Heart right ventricle (tissue), 16 donors: ENCODE measurements around the gene RUNDC3A. TPM values are rescaled to one million over a fixed set of nuclear protein-coding genes. Genes with fewer than 3 reads are reported as not detected.

Experiments
- ATAC-seq, 8 donors: fragments of 200-7000 bp; cut with Tn5 transposase; one replicate each; pipeline ENCODE4 v1.9.1; 2020; ENCODE audit warnings: mild to moderate bottlenecking in 8 of 8, moderate library complexity in 8 of 8, moderate number of reproducible peaks in 1 of 8
- DNase-seq, 2 donors: peaks; one replicate each; pipeline ENCODE4 v3.0.0-alpha.2; 2020
- H3K27ac ChIP-seq, 10 donors: fragments of 200-600 bp; sonication (generic) in 2 of 10; one replicate each; pipeline versions ENCODE4 v1.5.0 to v1.8.0; 2020 to 2022; ENCODE audit warnings: mild to moderate bottlenecking in 3 of 10
- H3K27me3 ChIP-seq, 7 donors: fragments of 200-600 bp; one replicate each; pipeline ENCODE4 v1.8.0; 2021 to 2022; ENCODE audit warnings: mild to moderate bottlenecking in 2 of 7
- H3K36me3 ChIP-seq, 9 donors: fragments of 200-600 bp; sonication (generic) in 1 of 9; one replicate each; pipeline versions ENCODE4 v1.5.0 to v1.8.0; 2020 to 2022; ENCODE audit warnings: mild to moderate bottlenecking in 2 of 9
- H3K4me1 ChIP-seq, 9 donors: fragments of 200-600 bp; sonication (generic) in 1 of 9; one replicate each; pipeline versions ENCODE4 v1.5.0 to v1.8.0; 2020 to 2022; ENCODE audit warnings: mild to moderate bottlenecking in 4 of 9
- H3K4me3 ChIP-seq, 10 donors: fragments of 200-600 bp; sonication (generic) in 2 of 10; one replicate each; pipeline versions ENCODE4 v1.5.0 to v1.8.0; 2020 to 2022; ENCODE audit warnings: mild to moderate bottlenecking in 7 of 10, moderate library complexity in 2 of 10
- H3K9me3 ChIP-seq, 11 donors: fragments of 200-600 bp in 10 of 11; sonication (generic) in 2 of 11; one replicate each; pipeline versions ENCODE4 v1.5.0 to v1.8.0; 2013 to 2022; ENCODE audit warnings: mild to moderate bottlenecking in 2 of 11, control low read depth in 1 of 11, moderate library complexity in 1 of 11
- WGBS, 2 donors: extraction: QIAGEN DNeasy Blood & Tissue Kit; methylation state at CpG; one replicate each; pipeline ENCODE4 v1.1.7; 2013; ENCODE audit warnings: inconsistent platforms in 1 of 2; 5-methylcytosine and 5-hydroxymethylcytosine counted together
- intact Hi-C, 10 donors: fragments of 100-400 bp; cut with DNase I; formaldehyde crosslinking; loops; one replicate each; pipeline versions ENCODE4 v1.11.1 to v1.14.2; 2022
- polyA plus RNA-seq, 2 donors: library from polyadenylated mRNA; stranded (reverse); fragments of 200-250 nt; gene quantifications; one replicate each; pipeline ENCODE4 v1.2.3, GENCODE V29; 2013
- total RNA-seq, 10 donors: library from RNA; stranded (reverse); fragmentation: NEBNext Ultra II Directional in 3 of 10; extraction: Animal tissue kit (Norgen Biotek cat#: 25700) in 3 of 10; gene quantifications; one replicate each; pipeline versions ENCODE4 v1.2.1 to v1.2.4, GENCODE V29; 2021 to 2023
- TF ChIP-seq, protein P1 (sequence below), 9 donors: fragments of 200-600 bp; sonication (generic) in 2 of 9; IDR thresholded peaks; one replicate each; pipeline versions ENCODE4 v1.5.0 to v1.8.0; 2021 to 2022; ENCODE audit warnings: antibody characterized with exemption in 9 of 9, mild to moderate bottlenecking in 5 of 9, moderate library complexity in 1 of 9
- donor health status: Arrhythmogenic right ventricular cardiomyopathy.
- donor health status: ischemic (EF 13 %, LVEDD 7.1; RV severe dilation, severe dysfunction).
- donor health status: healthy with polysubstance abuse.
- donor health status: DM: no; HTN: yes; CAD: no.
- donor health status: DM: no; HTN: no; CAD: no.
- donor health status: ischemic (EF 25% LVEDD 6.9; RV normal size, moderate dysfunction).
- donor health status: ischemic (EF 25% LVEDD 5.7; RV mildly dilated, moderate dysfunction).
- donor health status: healthy.
- donor health status: DM: yes; HTN: yes; CAD: no.
- donor health status: Ischemic cardiomyopathy.
- donor health status: ischemic (EF 35%, LVEDD 5.7; RV mildly dilated, moderate dysfunction).
- donor health status: nonischemic (EF 11% LVEDD 7.7; RV severe dilation, severe dysfunction).
- donor health status: DM: yes; HTN: yes; CAD: no.
- donor health status: PGD.
- donor health status: ischemic (EF 29% LVEDD 5.4; RV normal size, mild dysfunction).
- donor health status: nonischemic (EF 23%, LVEDD 6.1; RV moderate dilation, normal function).

Gene RUNDC3A
- total and polyA plus RNA-seq, 12 donors = 0.15 to 1.9 (median 0.54) TPM; not detected in 2

- Histone ChIP-seq H3K9me3 (no peaks in the 10 kb centered on the region), H3K27me3 (no peaks in the 10 kb centered on the region), H3K4me3 (no peak overlapping the region), H3K27ac (no peak overlapping the region), H3K36me3 (no peaks in the 10 kb centered on the region), H3K4me1 (no peaks in the 10 kb centered on the region)
- WGBS, 2 donors = 73 to 74% methylated on average over 11 of the region's 11 CpGs
- DNase-seq (no peak), ATAC-seq (no peak)
- intact Hi-C loops = no loop called here
- TF ChIP-seq, protein P1, sequence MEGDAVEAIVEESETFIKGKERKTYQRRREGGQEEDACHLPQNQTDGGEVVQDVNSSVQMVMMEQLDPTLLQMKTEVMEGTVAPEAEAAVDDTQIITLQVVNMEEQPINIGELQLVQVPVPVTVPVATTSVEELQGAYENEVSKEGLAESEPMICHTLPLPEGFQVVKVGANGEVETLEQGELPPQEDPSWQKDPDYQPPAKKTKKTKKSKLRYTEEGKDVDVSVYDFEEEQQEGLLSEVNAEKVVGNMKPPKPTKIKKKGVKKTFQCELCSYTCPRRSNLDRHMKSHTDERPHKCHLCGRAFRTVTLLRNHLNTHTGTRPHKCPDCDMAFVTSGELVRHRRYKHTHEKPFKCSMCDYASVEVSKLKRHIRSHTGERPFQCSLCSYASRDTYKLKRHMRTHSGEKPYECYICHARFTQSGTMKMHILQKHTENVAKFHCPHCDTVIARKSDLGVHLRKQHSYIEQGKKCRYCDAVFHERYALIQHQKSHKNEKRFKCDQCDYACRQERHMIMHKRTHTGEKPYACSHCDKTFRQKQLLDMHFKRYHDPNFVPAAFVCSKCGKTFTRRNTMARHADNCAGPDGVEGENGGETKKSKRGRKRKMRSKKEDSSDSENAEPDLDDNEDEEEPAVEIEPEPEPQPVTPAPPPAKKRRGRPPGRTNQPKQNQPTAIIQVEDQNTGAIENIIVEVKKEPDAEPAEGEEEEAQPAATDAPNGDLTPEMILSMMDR (IDR thresholded peaks at IDR 0.05) = no peak
Measured at GRCh38 chr17:44262654-44263225, 45.7 kb upstream of the RUNDC3A start.

- WGBS, 2 donors = 91 to 93% methylated on average over 7 of the region's 7 CpGs
- TF ChIP-seq, protein P1 (IDR thresholded peaks at IDR 0.05) = no peak
- Histone ChIP-seq H3K4me3 (no peak overlapping the region), H3K27ac (no peak overlapping the region), H3K27me3 (no peaks in the 10 kb centered on the region), H3K9me3 (no peaks in the 10 kb centered on the region), H3K4me1 (no peaks in the 10 kb centered on the region), H3K36me3 (no peaks in the 10 kb centered on the region)
- DNase-seq (no peak), ATAC-seq (no peak)
- intact Hi-C loops = no loop called here
Measured at GRCh38 chr17:44263345-44263902, 45.0 kb upstream of the RUNDC3A start.

DNA sequence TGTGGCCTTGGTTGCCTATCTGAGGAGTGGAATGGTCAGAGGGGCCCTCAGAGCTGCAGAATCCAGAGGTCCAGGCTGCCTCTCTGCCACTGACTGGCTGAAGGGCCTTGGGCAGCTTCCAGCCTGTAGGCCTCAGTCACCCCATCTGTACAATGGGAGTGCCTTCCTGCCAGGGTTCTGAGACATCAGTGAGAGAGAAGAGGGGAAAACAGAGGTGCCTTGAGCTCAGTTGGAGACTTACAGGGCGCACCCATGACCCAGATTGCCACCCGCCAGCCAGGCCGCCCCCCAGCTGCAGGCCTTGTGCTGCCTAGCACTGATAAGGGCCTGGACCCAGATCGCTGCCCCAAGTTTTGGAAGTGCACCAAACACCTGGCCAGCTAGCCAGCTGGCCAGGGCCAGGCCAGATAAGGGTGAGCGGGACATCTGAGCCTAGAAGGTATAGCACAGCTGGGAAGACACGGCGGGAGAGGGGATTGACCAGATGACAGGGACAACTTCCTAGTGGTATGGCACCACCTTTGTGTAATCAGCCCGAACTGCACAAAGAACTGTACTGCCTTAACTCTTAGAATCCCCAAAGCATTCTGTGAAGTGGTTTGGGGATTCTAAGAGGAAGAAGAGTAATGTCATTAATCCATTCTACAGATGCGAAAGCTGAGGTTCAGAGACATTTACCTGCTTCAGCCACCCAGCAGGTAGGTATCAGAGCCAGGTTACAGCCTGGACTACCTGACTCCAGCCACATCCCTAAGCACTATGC lies 41.8 kb upstream of the RUNDC3A start:
- Histone ChIP-seq H3K27me3 (no peaks in the 10 kb centered on the region), H3K9me3 (no peaks in the 10 kb centered on the region), H3K4me3 (no peak overlapping the region), H3K4me1 (peaks cover 0 to 2% (median 0%) of the 10 kb centered on the region in 9 donors), H3K27ac (no peak overlapping the region), H3K36me3 (no peaks in the 10 kb centered on the region)
- TF ChIP-seq, protein P1 (IDR thresholded peaks at IDR 0.05) = no peak
- no peak for DNase-seq
- no peak for ATAC-seq
- intact Hi-C loops = no loop called here
- WGBS, 2 donors = 59 to 65% methylated on average over 9 of the region's 9 CpGs

GRCh38 chr17:44267165-44267455 lies 41.3 kb upstream of the RUNDC3A start:
- no peak for ATAC-seq
- no peak overlapping the region for H3K27ac ChIP-seq
- H3K36me3 ChIP-seq = no peaks in the 10 kb centered on the region
- TF ChIP-seq, protein P1 (IDR thresholded peaks at IDR 0.05) = no peak
- peaks cover 0 to 8% (median 5%) of the 10 kb centered on the region in 9 donors for H3K4me1 ChIP-seq
- no peaks in the 10 kb centered on the region for H3K9me3 ChIP-seq
- 93 to 94% methylated on average over 5 of the region's 5 CpGs for WGBS, 2 donors
- no peak overlapping the region for H3K4me3 ChIP-seq
- no peaks in the 10 kb centered on the region for H3K27me3 ChIP-seq
- DNase-seq = no peak
- intact Hi-C loops = no loop called here
